WTC11 (cell line): ENCODE data around the gene EIF3L.

Experiments used
- CREM ChIP-seq: sonication (generic); formaldehyde crosslinking; IDR thresholded peaks from 2 replicates; pipeline ENCODE4 v1.8.1; 2022; ENCODE audit warnings: mild to moderate bottlenecking, missing genetic modification reagents, moderate library complexity
- CTCF ChIP-seq: fragments of 200-600 bp; IDR thresholded peaks from 2 replicates; pipeline ENCODE4 v1.8.0; 2022; ENCODE audit warnings: antibody characterized with exemption
- ESRRA ChIP-seq: sonication (generic); formaldehyde crosslinking; IDR thresholded peaks from 2 replicates; pipeline ENCODE4 v1.8.1; 2022; ENCODE audit warnings: mild to moderate bottlenecking, missing genetic modification reagents, borderline replicate concordance
- FOXJ3 ChIP-seq: sonication (generic); formaldehyde crosslinking; IDR thresholded peaks from 2 replicates; pipeline ENCODE4 v1.9.0; 2021; ENCODE audit warnings: missing genetic modification reagents, mild to moderate bottlenecking, borderline replicate concordance
- IRF1 ChIP-seq: sonication (generic); formaldehyde crosslinking; IDR thresholded peaks from 2 replicates; pipeline ENCODE4 v1.8.0; 2023; ENCODE audit warnings: missing genetic modification reagents
- NR2C2 ChIP-seq: sonication (generic); formaldehyde crosslinking; IDR thresholded peaks from 2 replicates; pipeline ENCODE4 v1.8.0; 2022; ENCODE audit warnings: mild to moderate bottlenecking, missing genetic modification reagents
- PRRX2 ChIP-seq: fragments of 250-450 bp; sonication (Bioruptor Pico); IDR thresholded peaks from 2 replicates; pipeline ENCODE4 v1.8.0; 2021; ENCODE audit warnings: mild to moderate bottlenecking
- TEAD4 ChIP-seq: sonication (generic); formaldehyde crosslinking; IDR thresholded peaks from 2 replicates; pipeline ENCODE4 v1.8.0; 2022; ENCODE audit warnings: mild to moderate bottlenecking, missing genetic modification reagents
- TP53 ChIP-seq: sonication (generic); formaldehyde crosslinking; IDR thresholded peaks from 2 replicates; pipeline ENCODE4 v1.8.1; 2023; ENCODE audit warnings: mild to moderate bottlenecking, missing genetic modification reagents
- USF2 ChIP-seq: sonication (generic); formaldehyde crosslinking; IDR thresholded peaks from 2 replicates; pipeline ENCODE4 v1.8.1; 2023; ENCODE audit warnings: mild to moderate bottlenecking, missing genetic modification reagents, moderate library complexity
- ZBTB21 ChIP-seq: sonication (generic); formaldehyde crosslinking; IDR thresholded peaks from 2 replicates; pipeline ENCODE4 v1.8.1; 2023; ENCODE audit warnings: mild to moderate bottlenecking, missing genetic modification reagents, borderline replicate concordance
- ZNF512 ChIP-seq: sonication (generic); formaldehyde crosslinking; IDR thresholded peaks from 2 replicates; pipeline ENCODE4 v1.8.1; 2022; ENCODE audit warnings: missing genetic modification reagents, borderline replicate concordance

GRCh38 chr22:37930270-37930951, 81.2 kb downstream of the EIF3L start:
- TF ChIP-seq ZBTB21 (CRISPR knock-in tag) (no peak), FOXJ3 (CRISPR knock-in tag) (no peak), ZNF512 (no peak), USF2 (no peak), TEAD4 (CRISPR knock-in tag) (no peak), CTCF (no peak), TP53 (no peak), IRF1 (no peak), NR2C2 (no peak), CREM (CRISPR knock-in tag) (no peak), ESRRA (CRISPR knock-in tag) (no peak), PRRX2 (no peak)
